Heart left ventricle (tissue), 16 donors: ENCODE measurements around the gene SFT2D1. TPM values are rescaled to one million over a fixed set of nuclear protein-coding genes. Genes with fewer than 3 reads are reported as not detected.

ENCODE experiments used
- ATAC-seq, 4 donors: fragments of 200-7000 bp; cut with Tn5 transposase; one replicate each; pipeline ENCODE4 v1.9.1; 2020 to 2022; ENCODE audit warnings: moderate library complexity in 4 of 4, mild to moderate bottlenecking in 3 of 4, moderate number of reproducible peaks in 1 of 4
- DNase-seq, 5 donors: peaks; one replicate each; pipeline ENCODE4 v3.0.0-alpha.2; 2020
- H3K27ac ChIP-seq, 12 donors: fragments of 200-600 bp; sonication (generic) in 4 of 12; one replicate each; pipeline versions ENCODE4 v1.5.0 to v1.8.0; 2016 to 2022; ENCODE audit warnings: mild to moderate bottlenecking in 2 of 12
- H3K27me3 ChIP-seq, 9 donors: fragments of 200-600 bp; sonication (generic) in 2 of 9; one replicate each; pipeline versions ENCODE4 v1.5.1 to v1.8.0; 2016 to 2022; ENCODE audit warnings: mild to moderate bottlenecking in 3 of 9
- H3K36me3 ChIP-seq, 9 donors: fragments of 200-600 bp; sonication (generic) in 2 of 9; one replicate each; pipeline versions ENCODE4 v1.5.0 to v1.8.0; 2018 to 2022; ENCODE audit warnings: mild to moderate bottlenecking in 2 of 9
- H3K4me1 ChIP-seq, 12 donors: fragments of 200-600 bp; sonication (generic) in 4 of 12; one replicate each; pipeline versions ENCODE4 v1.5.0 to v1.8.0; 2016 to 2022; ENCODE audit warnings: mild to moderate bottlenecking in 3 of 12
- H3K4me3 ChIP-seq, 12 donors: fragments of 200-600 bp; sonication (generic) in 4 of 12; one replicate each; pipeline versions ENCODE4 v1.5.0 to v1.8.0; 2017 to 2022; ENCODE audit warnings: mild to moderate bottlenecking in 9 of 12, moderate library complexity in 4 of 12
- H3K9me3 ChIP-seq, 12 donors: fragments of 200-600 bp; sonication (generic) in 4 of 12; one replicate each; pipeline versions ENCODE4 v1.5.0 to v1.8.0; 2016 to 2022; ENCODE audit warnings: mild to moderate bottlenecking in 1 of 12
- CTCF ChIP-seq, 12 donors: fragments of 200-600 bp; sonication (generic) in 4 of 12; IDR thresholded peaks; one replicate each; pipeline versions ENCODE4 v1.5.0 to v1.8.0; 2018 to 2022; ENCODE audit warnings: antibody characterized with exemption in 12 of 12, mild to moderate bottlenecking in 5 of 12
- POLR2A ChIP-seq, 2 donors: fragments of 450-650 bp; IDR thresholded peaks; one replicate each; pipeline ENCODE4 v1.6.1; 2017; ENCODE audit warnings: antibody characterized with exemption in 2 of 2, mild to moderate bottlenecking in 2 of 2, moderate library complexity in 2 of 2
- WGBS, 4 donors: extraction: QIAGEN DNeasy Blood & Tissue Kit in 2 of 4; methylation state at CpG; one replicate each; pipeline versions ENCODE4 v1.1.5 to v1.1.7; 2013 to 2018; 5-methylcytosine and 5-hydroxymethylcytosine counted together
- intact Hi-C, 10 donors: fragments of 100-400 bp; cut with DNase I; formaldehyde crosslinking; loops; one replicate each; pipeline versions ENCODE4 v1.11.1 to v1.14.2; 2022
- polyA plus RNA-seq, 2 donors: library from polyadenylated mRNA; stranded (reverse); fragments of 200-250 nt; gene quantifications; one replicate each; pipeline ENCODE4 v1.2.3, GENCODE V29; 2013
- total RNA-seq, 9 donors: library from RNA; depleted of rRNA in 2 of 9; stranded (reverse); fragments of >200 nt in 2 of 9; fragmentation: NEBNext Ultra II Directional in 3 of 9; extraction: Animal tissue kit (Norgen Biotek cat#: 25700) in 3 of 9; gene quantifications; one replicate each; pipeline versions ENCODE4 v1.1.0 to v1.2.4, GENCODE V29; 2016 to 2023
- donor health status: ischemic (EF 13 %, LVEDD 7.1; RV severe dilation, severe dysfunction).
- donor health status: healthy with polysubstance abuse.
- donor health status: DM: no; HTN: yes; CAD: no.
- donor health status: DM: no; HTN: no; CAD: no.
- donor health status: ischemic (EF 25% LVEDD 6.9; RV normal size, moderate dysfunction).
- donor health status: ischemic (EF 25% LVEDD 5.7; RV mildly dilated, moderate dysfunction).
- donor health status: healthy.
- donor health status: DM: yes; HTN: yes; CAD: no.
- donor health status: ischemic (EF 35%, LVEDD 5.7; RV mildly dilated, moderate dysfunction).
- donor health status: nonischemic (EF 11% LVEDD 7.7; RV severe dilation, severe dysfunction).
- donor health status: DM: yes; HTN: yes; CAD: no.
- donor health status: PGD.
- donor health status: ischemic (EF 29% LVEDD 5.4; RV normal size, mild dysfunction).
- donor health status: nonischemic (EF 23%, LVEDD 6.1; RV moderate dilation, normal function).

The SFT2D1 gene
- total and polyA plus RNA-seq, 11 donors: 16.8 to 41.5 (median 22.2) TPM

DNA sequence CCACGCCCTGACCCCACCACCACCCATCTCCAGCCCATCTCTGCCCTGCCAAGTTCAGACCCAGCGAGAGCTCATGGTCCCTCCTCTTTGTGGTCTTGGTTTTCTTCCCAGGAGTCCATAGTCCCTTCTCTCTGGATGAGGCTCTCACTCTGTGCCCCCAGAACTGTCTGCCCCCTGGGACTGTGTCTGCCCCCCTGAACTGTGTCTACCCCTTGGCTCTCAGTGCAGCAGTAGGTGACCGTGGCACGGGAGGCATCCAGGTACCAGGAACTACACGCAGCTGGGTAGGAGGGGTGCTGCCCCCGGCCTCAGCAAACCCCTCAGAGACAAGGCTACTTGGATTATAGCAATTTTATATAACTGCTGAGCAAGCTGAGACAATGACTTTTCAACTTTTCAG is 57.7 kb downstream of the SFT2D1 start:
- Histone ChIP-seq H3K27me3 (peaks cover 0 to 36% (median 5%) of the 10 kb centered on the region in 9 donors), H3K4me1 (no peaks in the 10 kb centered on the region), H3K27ac (no peak overlapping the region), H3K4me3 (no peak overlapping the region), H3K36me3 (no peaks in the 10 kb centered on the region), H3K9me3 (no peaks in the 10 kb centered on the region)
- TF ChIP-seq POLR2A (IDR thresholded peaks at IDR 0.05) (no peak), CTCF (IDR thresholded peaks at IDR 0.05) (no peak)
- ATAC-seq (no peak), DNase-seq (no peak)
- 86 to 88% (median 88%) methylated on average over 6 of the region's 6 CpGs for WGBS, 4 donors
- intact Hi-C loops: no loop called here

- peaks cover 0 to 36% (median 5%) of the 10 kb centered on the region in 9 donors for H3K27me3 ChIP-seq
- no peaks in the 10 kb centered on the region for H3K4me1 ChIP-seq
- ATAC-seq (no peak), DNase-seq (no peak)
- H3K9me3 ChIP-seq: no peaks in the 10 kb centered on the region
- WGBS, 4 donors: 64 to 74% (median 70%) methylated on average over 11 of the region's 11 CpGs
- intact Hi-C loops: no loop called here
- H3K4me3 ChIP-seq: no peak overlapping the region
- TF ChIP-seq CTCF (IDR thresholded peaks at IDR 0.05) (no peak), POLR2A (IDR thresholded peaks at IDR 0.05) (no peak)
- no peak overlapping the region for H3K27ac ChIP-seq
- no peaks in the 10 kb centered on the region for H3K36me3 ChIP-seq
Observed at GRCh38 chr6:166282394-166283032, 59.8 kb downstream of the SFT2D1 start.

DNA sequence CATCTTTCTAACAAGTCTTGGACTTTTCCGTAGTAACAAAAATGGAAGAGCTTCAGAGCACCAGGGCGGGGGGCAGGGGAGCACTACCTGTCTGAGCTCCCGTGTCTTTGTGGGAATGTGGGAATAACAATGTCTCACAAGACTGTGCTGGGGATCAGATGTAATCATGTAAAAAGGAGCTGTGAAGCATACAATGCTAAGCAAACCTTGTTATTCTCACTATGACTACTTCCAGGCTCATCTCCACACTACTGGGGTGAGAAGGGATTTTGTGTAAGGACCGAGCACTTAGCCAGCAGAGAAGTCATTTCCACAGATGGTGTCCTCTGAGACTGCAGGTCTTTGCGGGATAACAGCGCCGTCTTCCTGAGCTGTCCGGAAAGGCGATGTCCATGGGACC is 61.2 kb downstream of the SFT2D1 start:
- Histone ChIP-seq H3K27ac (no peak overlapping the region), H3K4me1 (no peaks in the 10 kb centered on the region), H3K36me3 (no peaks in the 10 kb centered on the region), H3K4me3 (no peak overlapping the region), H3K9me3 (no peaks in the 10 kb centered on the region), H3K27me3 (peaks cover 0 to 36% (median 6%) of the 10 kb centered on the region in 9 donors)
- intact Hi-C loops: no loop called here
- no peak for DNase-seq
- no peak for TF ChIP-seq POLR2A (IDR thresholded peaks at IDR 0.05)
- no peak for TF ChIP-seq CTCF (IDR thresholded peaks at IDR 0.05)
- no peak for ATAC-seq
- WGBS, 4 donors: 87 to 91% (median 89%) methylated on average over 9 of the region's 9 CpGs

DNA sequence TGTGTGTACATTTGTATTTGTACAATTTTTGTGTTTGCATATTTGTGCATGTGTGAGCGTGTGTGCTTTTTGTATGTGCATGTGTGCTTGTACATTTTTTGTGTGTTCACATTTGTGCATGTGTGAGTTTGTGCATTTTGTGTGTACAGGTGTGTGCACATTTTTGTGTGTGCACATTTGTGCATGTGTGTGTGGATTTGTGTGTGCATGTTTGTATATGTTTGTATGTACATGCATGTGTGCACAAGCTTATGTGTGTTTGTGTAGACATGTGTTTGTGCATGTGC is 63.0 kb downstream of the SFT2D1 start:
- Histone ChIP-seq H3K4me3 (no peak overlapping the region), H3K27ac (no peak overlapping the region), H3K36me3 (no peaks in the 10 kb centered on the region), H3K4me1 (peaks cover 0 to 6% (median 0%) of the 10 kb centered on the region in 12 donors), H3K9me3 (no peaks in the 10 kb centered on the region), H3K27me3 (peaks cover 0 to 34% (median 8%) of the 10 kb centered on the region in 9 donors)
- DNase-seq (no peak), ATAC-seq (no peak)
- TF ChIP-seq CTCF (IDR thresholded peaks at IDR 0.05) (no peak), POLR2A (IDR thresholded peaks at IDR 0.05) (no peak)
- 88 to 100% (median 94%) methylated on average over 1 of the region's 1 CpG for WGBS, 4 donors
- intact Hi-C loops: loop anchor here in 1 of 10 donors (5.0 kb wide), 2 partner anchors 103 to 122 kb away; partner anchors contain the start of gene MPC1
